HFFc6 (cell line): ENCODE results near the gene AMPD2. TPM values are rescaled to one million over a fixed set of nuclear protein-coding genes. Genes with fewer than 3 reads are reported as not detected.

Experiments used
- DNase-seq: peaks from one replicate; pipeline ENCODE4 v3.0.0-alpha.2; 2018
- H3K27ac Mint-ChIP-seq: 2 replicates; pipeline ENCODE4 v1.8.0; 2020; ENCODE audit warnings: mild to moderate bottlenecking, mixed read lengths
- H3K27me3 Mint-ChIP-seq: 2 replicates; pipeline ENCODE4 v1.8.0; 2021; ENCODE audit warnings: mild to moderate bottlenecking, moderate library complexity, mixed read lengths; ENCODE audit not compliant: insufficient read depth
- H3K36me3 Mint-ChIP-seq: 2 replicates; pipeline ENCODE4 v1.8.0; 2021; ENCODE audit warnings: low read depth, mixed read lengths
- H3K4me1 Mint-ChIP-seq: 2 replicates; pipeline ENCODE4 v1.8.0; 2020; ENCODE audit warnings: low read depth, mixed read lengths
- H3K4me3 Mint-ChIP-seq: 2 replicates; pipeline ENCODE4 v1.8.0; 2020; ENCODE audit warnings: mild to moderate bottlenecking, moderate library complexity, mixed read lengths
- H3K9me3 Mint-ChIP-seq: 2 replicates; pipeline ENCODE4 v1.8.0; 2020; ENCODE audit warnings: mild to moderate bottlenecking, mixed read lengths
- total RNA-seq, 6 experiments: library from RNA; stranded (reverse); fragmentation: NEBNext Ultra II Directional; extraction: Animal tissue kit (Norgen Biotek cat#: 25700); gene quantifications; 2 replicates in 1 of 6; 3 replicates in 5 of 6; pipeline ENCODE4 v1.2.3, GENCODE V29; 2021
- TF ChIP-seq, protein P1 (sequence below): fragments of 200-600 bp; sonication (generic); IDR thresholded peaks from 2 replicates; pipeline ENCODE4 v1.5.0; 2021; ENCODE audit warnings: antibody characterized with exemption, mild to moderate bottlenecking

The AMPD2 gene
- total RNA-seq, 6 experiments from 2014 or later = 127 to 172 (median 139) TPM

DNA sequence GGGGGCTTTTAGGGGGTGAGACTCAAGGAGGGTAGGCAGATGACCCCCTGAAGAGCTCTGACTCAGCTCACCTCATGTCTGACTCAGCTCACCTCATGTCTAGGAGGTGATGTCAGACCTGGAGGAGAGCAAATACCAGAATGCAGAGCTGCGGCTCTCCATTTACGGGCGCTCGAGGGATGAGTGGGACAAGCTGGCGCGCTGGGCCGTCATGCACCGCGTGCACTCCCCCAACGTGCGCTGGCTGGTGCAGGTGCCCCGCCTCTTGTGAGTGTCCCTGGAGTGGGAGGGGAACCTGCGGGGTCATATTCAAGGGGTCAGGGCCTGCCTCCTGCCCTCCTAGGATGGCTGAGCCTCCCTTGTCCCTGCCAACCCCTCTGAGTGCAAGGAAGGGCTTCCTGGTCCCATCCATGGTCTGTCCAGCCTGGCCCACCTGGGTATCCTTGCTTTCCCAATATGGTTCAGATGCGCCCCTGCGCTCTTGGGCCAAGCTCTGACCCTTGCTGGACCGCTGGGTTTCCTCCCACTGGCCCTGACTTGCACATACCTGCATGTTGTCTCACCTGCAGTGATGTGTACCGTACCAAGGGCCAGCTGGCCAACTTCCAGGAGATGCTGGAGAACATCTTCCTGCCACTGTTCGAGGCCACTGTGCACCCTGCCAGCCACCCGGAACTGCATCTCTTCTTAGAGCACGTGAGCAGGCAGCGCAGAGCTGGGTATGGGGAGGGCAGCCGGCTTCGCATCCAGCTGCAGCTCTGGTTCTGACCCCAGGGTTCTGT is 9.1 kb downstream of the AMPD2 start:
- peaks cover 23% of the 10 kb centered on the region for H3K4me1 Mint-ChIP-seq
- H3K27ac Mint-ChIP-seq = peak overlapping the region; percentile 41
- TF ChIP-seq, protein P1, sequence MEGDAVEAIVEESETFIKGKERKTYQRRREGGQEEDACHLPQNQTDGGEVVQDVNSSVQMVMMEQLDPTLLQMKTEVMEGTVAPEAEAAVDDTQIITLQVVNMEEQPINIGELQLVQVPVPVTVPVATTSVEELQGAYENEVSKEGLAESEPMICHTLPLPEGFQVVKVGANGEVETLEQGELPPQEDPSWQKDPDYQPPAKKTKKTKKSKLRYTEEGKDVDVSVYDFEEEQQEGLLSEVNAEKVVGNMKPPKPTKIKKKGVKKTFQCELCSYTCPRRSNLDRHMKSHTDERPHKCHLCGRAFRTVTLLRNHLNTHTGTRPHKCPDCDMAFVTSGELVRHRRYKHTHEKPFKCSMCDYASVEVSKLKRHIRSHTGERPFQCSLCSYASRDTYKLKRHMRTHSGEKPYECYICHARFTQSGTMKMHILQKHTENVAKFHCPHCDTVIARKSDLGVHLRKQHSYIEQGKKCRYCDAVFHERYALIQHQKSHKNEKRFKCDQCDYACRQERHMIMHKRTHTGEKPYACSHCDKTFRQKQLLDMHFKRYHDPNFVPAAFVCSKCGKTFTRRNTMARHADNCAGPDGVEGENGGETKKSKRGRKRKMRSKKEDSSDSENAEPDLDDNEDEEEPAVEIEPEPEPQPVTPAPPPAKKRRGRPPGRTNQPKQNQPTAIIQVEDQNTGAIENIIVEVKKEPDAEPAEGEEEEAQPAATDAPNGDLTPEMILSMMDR = no peak
- no peak overlapping the region for H3K4me3 Mint-ChIP-seq
- H3K9me3 Mint-ChIP-seq = no peaks in the 10 kb centered on the region
- no peak for DNase-seq
- peaks cover 27% of the 10 kb centered on the region for H3K36me3 Mint-ChIP-seq
- no peaks in the 10 kb centered on the region; the same call in none of the 2 replicates for H3K27me3 Mint-ChIP-seq

DNA sequence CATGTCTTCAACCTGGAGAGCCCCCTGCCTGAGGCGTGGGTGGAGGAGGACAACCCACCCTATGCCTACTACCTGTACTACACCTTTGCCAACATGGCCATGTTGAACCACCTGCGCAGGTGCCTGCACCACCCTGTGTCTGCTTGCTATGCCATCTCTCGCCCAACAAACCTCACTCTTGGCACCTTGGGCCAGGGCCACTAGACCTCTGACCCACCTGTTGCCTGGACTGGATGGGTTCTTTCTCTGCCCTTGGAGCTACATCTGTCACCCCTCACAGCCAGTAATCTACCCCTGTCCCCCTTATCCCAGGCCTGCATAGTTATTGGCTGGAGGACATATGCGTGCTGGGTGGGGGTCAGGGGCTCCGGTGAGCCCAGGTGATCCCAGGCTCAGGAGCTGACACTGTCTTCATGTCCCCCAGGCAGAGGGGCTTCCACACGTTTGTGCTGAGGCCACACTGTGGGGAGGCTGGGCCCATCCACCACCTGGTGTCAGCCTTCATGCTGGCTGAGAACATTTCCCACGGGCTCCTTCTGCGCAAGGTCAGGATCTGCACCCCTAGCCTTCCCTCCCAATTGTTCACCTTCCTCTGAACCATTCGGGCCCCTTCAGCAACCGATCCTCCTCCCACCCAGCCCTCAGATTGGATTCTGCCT is 9.9 kb downstream of the AMPD2 start:
- H3K4me3 Mint-ChIP-seq = no peak overlapping the region
- peaks cover 21% of the 10 kb centered on the region for H3K4me1 Mint-ChIP-seq
- no peak for DNase-seq
- H3K27me3 Mint-ChIP-seq = no peaks in the 10 kb centered on the region; the same call in none of the 2 replicates
- no peaks in the 10 kb centered on the region for H3K9me3 Mint-ChIP-seq
- no peak overlapping the region; the same call in 1 of the 2 replicates for H3K27ac Mint-ChIP-seq
- peaks cover 30% of the 10 kb centered on the region for H3K36me3 Mint-ChIP-seq
- TF ChIP-seq, protein P1 = no peak

DNA sequence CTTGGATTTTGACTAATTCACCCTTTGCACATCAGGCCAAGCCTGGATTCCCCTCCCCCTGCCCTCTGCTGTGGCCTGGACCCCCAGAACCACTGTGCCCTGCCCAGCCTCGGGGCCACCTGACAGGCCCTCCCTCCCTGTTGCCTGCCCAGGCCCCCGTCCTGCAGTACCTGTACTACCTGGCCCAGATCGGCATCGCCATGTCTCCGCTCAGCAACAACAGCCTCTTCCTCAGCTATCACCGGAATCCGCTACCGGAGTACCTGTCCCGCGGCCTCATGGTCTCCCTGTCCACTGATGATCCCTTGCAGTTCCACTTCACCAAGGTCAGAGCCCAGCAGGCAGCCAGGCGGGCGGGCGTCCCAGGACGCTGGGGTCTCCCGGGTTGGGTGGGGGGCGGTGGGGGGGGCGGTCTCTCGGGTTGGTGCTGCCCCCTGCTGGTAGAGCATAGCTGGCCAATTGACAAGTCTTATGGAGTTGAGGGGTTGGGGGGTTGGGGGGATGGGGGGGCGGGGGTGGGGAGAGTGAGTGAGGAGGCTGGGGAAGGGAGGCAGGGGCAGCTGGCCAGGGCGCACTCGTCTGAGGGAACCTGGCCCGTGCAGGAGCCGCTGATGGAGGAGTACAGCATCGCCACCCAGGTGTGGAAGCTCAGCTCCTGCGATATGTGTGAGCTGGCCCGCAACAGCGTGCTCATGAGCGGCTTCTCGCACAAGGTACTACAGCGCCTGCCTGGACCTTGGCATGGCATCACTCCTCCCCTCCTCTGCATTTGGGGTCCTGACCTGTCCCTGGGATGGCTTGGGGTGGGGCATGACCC is 10.7 kb downstream of the AMPD2 start:
- TF ChIP-seq, protein P1 = peak; percentile 71
- no peak for DNase-seq
- H3K4me1 Mint-ChIP-seq = peaks cover 25% of the 10 kb centered on the region
- peaks cover 32% of the 10 kb centered on the region for H3K36me3 Mint-ChIP-seq
- no peak overlapping the region for H3K4me3 Mint-ChIP-seq
- H3K27ac Mint-ChIP-seq = no peak overlapping the region; the same call in 1 of the 2 replicates
- no peaks in the 10 kb centered on the region; the same call in none of the 2 replicates for H3K27me3 Mint-ChIP-seq
- no peaks in the 10 kb centered on the region for H3K9me3 Mint-ChIP-seq

DNA sequence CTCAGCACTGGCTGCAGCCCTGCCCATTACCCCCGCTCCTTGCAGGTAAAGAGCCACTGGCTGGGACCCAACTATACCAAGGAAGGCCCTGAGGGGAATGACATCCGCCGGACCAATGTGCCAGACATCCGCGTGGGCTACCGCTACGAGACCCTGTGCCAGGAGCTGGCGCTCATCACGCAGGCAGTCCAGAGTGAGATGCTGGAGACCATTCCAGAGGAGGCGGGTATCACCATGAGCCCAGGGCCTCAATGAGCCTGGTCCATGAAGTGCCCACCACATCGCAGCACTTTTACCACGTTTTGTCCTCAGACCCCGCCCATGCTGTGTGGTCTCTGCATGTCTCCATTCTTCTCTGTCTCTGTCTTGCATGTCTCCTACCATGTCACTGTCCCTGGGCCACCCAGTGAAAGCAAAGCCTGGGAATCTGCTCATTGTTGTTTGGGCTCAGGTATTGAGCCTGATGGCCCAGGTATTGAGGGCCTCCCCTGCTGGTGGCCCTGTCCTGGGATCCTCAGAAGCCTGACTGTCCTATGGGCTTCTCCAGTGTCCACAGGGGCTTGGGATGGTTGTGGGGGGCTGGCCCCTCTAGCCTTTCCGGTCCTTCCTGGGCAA is 11.4 kb downstream of the AMPD2 start:
- Mint-ChIP-seq H3K4me3 (no peak overlapping the region), H3K4me1 (peaks cover 25% of the 10 kb centered on the region), H3K27ac (no peak overlapping the region), H3K9me3 (no peaks in the 10 kb centered on the region), H3K36me3 (peaks cover 32% of the 10 kb centered on the region), H3K27me3 (no peaks in the 10 kb centered on the region; the same call in none of the 2 replicates)
- TF ChIP-seq, protein P1 = no peak
- DNase-seq = no peak
